HG02973 (cell line): ENCODE measurements around the gene CANX.
"Not testable (repeated sequence)": the region's sequence is repeated elsewhere in the genome, so short reads cannot be mapped to it uniquely, and the experiment has no call there.

ENCODE experiments used
- ATAC-seq: cut with Tn5 transposase; IDR thresholded peaks from one replicate; pipeline ENCODE4 v1.9.1; 2021; ENCODE audit warnings: moderate library complexity; ENCODE audit not compliant: unreplicated experiment

CANX gene, protein sequence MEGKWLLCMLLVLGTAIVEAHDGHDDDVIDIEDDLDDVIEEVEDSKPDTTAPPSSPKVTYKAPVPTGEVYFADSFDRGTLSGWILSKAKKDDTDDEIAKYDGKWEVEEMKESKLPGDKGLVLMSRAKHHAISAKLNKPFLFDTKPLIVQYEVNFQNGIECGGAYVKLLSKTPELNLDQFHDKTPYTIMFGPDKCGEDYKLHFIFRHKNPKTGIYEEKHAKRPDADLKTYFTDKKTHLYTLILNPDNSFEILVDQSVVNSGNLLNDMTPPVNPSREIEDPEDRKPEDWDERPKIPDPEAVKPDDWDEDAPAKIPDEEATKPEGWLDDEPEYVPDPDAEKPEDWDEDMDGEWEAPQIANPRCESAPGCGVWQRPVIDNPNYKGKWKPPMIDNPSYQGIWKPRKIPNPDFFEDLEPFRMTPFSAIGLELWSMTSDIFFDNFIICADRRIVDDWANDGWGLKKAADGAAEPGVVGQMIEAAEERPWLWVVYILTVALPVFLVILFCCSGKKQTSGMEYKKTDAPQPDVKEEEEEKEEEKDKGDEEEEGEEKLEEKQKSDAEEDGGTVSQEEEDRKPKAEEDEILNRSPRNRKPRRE

DNA sequence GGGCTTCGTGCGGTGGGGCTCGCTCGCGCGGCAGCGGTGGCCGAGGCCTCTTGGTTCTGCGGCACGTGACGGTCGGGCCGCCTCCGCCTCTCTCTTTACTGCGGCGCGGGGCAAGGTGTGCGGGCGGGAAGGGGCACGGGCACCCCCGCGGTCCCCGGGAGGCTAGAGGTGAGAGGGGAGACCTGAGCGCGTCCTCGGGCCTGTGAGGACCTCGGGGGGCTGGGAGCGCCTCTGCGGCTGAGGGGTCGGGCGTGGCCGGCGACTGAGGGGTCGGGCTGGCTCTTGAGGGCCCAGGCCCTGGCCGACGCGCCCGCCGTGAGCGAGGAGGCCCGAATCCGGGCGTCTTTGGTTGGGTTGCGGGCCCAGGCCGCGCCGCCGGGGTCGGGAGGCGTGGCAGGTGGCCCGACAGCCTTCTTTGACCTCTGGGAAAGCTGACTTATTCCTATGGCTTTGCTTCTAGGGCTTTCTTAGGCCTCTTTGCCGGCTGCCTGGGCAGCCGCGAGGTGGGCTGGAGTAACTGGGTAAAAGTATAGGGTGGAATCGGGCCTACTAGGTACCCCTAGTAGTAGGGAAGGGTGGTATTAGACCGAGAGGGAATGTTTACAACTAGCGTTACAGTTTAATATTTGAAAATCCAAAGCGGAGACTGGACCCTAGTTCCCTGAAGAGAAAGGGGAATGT, at the start of gene CANX:
CANX (plus strand) TSS at position 33 of the 681 bp plus-strand sequence. CDS start 6,715 bp downstream, outside the sequence.
- ATAC-seq: no peak

DNA sequence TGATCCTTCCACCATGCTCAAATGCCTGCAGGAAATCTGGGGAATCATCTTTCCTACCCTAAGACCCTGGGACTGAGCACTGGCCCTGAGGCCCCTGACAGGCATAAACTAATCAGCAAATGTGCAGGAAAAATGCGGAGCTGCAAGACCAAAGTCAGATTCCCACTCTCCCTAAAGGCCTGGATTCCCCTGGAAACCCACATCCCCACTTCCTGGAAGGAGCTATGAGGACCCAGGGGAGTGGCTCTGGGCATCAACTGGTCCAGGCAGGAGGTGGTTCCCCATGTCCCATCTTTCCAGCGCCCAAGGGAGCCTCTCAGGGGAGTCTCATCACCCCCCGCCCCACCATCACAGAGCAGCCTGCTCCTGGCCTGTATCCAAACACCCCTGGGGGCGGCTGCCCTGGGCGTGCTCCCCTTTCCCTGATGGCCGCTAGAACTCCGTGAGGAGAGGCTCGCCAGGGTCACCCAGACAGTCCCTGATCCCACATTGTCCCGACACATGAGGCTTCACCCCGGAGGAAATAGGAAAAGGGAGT, 49.5 kb upstream of the CANX start:
- not testable (repeated sequence) for ATAC-seq

DNA sequence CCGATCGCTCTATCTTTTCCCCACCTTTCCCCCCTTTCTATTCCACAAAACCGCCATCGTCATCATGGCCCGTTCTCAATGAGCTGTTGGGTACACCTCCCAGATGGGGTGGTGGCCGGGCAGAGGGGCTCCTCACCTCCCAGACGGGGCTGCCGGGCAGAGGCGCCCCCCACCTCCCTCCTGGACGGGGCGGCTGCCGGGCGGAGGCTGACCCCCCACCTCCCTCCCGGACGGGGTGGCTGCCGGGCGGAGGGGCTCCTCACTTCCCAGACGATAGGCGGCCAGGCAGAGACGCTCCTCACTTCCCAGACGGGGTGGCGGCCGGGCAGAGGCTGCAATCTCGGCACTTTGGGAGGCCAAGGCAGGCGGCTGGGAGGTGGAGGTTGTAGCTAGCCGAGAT, 48.5 kb upstream of the CANX start:
- ATAC-seq: not testable (repeated sequence)

DNA sequence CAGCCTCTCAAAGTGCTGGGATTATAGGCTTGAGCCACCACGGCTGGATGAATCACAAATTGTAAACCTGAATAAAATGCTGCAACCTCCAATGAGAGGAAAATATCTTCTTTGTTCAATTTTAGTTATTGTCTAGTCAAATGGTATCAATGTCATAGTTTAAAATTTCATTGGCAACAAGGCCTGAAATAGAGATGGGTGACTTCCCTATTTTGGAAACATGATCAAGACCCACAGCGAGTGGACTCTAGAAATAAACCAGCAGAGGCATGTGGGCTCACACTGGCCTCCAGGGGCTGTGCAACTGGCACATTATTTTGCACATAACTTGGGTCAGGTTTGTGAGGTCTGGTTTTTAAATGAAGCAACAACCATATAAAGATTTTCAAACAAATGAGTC, 45.6 kb upstream of the CANX start:
- ATAC-seq: not testable (repeated sequence)

DNA sequence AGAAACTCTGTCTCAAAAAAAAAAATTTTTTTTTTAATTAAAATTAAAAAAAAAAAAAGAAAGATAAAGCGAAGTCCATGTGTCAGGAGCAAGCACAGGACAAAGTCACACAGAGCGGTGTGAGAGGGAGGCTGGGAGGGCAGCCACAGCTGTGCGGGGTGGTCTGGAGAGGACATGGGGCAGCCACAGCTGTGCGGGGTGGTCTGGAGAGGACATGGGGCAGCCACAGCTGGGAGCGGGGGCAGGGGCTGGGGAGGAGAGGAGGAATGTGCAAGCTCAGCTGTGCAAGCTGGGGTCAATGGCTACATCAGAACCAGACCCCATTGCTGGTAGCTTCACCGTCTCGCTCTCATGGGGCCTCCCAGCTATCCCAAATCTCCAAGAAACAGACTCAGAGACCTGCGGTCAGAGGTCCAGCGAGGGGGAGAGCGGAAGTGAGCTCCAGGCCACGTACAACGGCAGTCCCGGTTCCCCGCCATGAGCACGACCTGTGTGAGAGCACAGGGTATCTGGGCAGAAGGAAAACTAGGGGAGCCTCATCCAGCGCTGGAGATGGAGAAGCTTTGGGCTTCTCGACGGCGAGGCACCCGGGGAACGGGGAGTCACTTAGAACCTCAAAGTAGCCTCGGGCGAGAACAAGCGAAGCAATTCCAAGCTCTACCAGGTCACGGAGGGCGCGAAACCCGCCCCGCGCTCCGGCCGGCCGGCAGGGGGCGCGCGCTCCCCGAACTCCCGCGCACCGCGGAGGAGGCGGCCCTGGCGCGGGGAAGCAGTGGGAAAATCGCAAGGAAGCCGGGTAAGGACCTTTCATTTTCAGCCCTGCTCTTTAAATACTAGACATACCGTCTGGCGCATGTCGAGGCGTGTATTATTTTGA, 41.2 kb upstream of the CANX start:
- ATAC-seq: peak; percentile 94

DNA sequence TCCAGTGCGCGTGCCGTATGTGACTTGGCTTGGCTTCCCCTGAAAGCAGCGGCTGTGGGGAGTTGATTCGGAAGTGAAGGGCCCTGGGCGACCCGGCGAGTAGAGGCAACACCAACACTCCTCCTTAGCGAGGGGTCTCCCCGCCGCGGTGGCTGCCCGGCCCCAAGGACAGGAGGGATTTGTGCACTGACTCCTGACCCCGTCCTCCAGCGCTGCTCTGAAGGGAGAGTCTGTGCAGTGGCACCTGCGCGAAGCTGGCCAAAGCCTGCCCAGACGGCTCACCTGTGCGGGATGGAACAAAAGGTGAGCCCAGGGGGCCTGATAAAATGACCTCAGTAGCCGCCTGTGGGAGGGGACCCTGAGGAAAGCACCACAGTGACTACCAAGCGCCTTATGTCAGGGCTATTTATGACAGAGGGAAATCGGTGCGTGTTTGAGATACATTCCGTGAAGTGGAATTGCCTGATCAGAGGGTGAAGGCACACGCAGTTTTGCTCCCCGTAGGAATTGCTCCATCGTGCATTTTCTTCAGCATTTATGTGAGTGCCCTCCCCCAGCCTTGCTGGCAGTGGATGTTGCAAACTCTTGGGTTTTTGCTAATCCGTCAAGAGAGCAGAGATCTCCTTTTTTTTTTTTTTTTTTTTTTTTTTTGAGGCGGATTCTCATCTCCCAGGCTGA, 40.4 kb upstream of the CANX start:
- ATAC-seq: peak; percentile 60

DNA sequence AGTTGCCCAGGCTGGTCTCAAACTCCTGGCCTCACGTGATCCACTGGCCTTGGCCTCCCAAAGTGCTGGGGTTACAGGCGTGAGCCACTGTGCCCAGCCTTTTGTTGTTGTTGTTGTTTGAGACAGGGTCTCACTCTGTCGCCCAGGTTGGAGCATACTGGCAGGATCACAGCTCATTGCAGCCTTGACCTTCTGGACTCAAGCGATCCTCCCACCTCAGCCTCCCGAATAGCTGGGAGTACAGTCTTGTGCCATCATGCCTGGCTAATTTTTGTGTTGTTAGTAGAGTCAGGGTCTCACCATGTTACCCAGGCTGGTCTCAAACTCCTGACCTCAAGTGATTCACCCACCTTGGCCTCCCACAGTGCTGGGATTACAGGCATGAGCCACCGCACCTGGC, 37.1 kb upstream of the CANX start:
- ATAC-seq: not testable (repeated sequence)

DNA sequence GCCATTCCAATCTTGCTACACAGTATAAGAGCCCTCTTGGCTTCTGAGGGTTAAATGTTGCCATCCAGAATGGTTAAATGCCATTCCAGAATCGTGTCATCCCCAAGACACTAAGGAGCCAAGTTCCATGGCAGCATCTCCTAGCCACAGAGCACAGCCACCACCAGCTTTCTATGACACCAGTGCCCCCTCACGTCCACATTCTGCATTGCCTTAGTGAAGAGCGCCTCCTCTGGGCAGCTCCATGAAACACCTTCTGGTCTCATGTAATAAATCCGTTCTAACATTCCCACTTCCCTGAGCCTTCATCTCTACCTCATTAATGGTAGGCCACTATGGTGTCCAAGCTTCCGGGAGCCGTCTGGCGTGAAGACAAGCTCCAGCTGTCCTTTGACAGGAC, 30.4 kb upstream of the CANX start:
- no peak for ATAC-seq

DNA sequence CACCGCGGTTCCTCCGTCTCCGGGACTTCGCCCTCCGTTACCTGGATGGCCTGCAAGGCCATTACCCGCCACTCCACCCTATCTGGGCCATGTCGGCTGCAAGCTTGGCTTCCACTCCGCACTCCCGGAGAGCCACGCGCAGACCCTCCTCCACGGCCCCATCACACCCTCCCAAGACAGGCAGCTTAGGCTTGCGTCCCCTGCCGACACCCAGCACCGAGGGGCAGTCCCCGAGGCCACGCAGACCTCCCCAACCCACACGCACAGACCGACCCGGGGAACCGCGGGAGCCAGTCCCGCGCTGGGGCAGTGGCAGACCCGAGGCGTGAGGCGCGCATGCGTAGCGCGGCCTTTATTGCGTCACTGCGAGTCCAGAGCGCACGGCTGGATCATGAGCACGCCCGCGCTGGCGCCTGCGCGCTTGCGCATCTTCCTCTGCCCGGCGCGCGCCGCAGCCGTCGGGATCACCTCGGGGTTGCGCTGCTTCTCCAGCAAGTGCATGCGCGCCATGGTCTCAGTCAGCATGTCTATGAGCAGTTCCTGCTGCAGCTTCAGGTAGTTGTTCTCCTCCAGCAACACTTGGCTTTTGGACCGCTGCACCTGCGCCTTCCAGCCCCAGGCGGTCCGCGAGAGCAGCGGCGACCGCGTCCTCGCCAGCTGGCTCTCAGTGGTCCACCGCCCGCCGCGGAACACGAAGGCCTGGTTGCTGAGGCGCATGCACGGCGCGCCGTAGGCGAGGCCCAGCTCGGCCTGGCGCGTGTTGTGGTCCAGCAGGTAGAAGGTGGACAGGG, 20.3 kb upstream of the CANX start:
- peak; percentile 80 for ATAC-seq

DNA sequence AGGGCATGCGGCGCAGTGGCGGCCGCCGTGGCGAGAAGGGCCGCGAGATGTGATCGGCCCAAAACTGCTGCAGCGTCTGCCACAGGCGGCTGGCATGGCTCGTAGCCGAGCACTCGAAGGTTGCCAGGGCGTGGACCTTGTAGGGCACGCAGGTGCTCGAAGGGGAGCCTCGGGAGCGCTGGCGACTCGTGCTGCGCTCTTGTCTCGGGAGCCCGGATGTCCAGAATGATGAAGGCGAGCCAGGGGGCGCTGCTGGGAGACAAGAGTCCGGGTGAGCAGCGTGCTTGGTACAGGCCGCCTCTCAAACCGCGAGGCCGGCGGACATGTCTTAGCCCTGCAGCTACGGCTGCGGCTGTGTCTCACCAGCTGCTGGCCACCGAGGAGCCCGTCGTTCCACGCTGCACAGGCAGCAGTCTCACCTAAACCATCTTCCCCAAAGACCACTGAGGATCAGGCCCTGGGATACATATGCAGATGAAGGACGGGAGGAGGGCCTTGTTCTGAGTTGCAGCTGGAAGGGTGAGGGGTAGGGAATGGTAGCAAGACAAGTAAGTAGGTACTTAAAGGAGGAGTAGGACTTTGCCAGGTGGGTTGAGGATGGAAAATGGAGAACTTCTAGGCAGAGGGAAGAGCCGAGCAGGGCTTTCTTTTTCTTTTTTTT, 19.6 kb upstream of the CANX start:
- ATAC-seq: peak; percentile 45

DNA sequence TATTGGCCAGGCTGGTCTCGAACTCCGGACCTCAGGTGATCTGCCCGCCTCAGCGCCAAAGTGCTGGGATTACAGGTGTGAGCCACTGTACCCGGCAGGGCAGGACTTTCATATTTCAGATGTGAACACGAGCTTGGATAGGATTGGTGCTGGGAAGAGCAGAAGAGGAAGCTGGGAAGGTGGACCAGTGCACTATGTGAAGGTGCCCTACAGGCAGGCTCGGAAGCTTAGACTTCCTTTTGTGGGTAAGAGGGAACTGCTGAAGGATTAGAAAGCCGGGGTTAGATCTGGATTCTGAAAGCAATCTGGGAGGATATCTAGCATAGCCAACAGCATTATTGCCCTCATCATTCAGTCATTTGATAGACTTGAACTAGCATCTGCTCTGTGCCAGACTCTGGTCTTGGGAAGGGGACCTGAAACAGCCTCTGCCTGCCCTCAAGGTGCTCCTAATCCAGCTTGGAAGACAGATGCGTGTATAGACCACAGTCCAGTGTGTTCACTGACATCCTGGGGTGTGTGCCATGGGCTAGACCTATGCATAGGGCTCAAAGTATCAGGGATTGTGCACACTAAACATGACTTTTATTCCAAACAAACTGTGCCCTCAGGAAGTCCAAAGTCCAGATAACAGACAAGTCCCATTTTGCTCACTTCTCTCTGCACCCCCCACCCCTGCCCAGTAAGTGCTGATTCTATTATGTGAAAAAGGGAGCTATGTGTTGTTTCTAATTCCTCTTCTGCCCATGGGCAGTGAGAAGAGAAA, 18.6 kb upstream of the CANX start:
- no peak for ATAC-seq

DNA sequence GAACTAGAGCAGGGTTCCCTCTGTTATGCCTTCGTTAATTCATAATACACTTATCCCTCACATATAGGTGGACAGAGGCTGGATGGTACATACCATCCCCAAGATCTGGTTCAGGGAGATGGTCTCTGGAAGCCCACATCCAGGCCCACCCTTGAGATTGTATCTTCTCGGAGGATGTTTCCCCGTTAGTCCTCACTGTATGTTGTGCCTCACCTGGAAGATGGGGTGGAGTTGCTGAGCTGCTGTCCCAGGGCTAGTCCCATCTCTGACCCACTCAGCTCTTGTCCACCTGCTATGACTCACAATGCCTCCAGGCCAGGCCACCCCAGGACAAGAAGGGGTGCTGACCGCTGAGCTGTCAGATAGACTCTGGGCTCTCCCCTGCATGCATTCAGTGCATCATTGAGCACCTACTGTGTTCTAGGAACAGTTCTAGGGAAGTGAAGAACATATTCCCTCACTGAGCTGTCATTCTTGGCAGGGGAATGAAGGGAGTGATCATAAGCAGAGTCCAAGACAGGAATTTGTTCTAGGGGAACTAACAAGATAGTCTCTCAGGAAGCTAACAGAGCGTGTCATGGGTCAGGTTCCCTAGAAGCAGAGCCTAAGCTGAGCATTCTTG, 17.9 kb upstream of the CANX start, which contains the start of gene CBY3:
CBY3 (minus strand) TSS at position 255 of the 622 bp plus-strand sequence; CDS start at position 139, 116 bp downstream.
- ATAC-seq: no peak

DNA sequence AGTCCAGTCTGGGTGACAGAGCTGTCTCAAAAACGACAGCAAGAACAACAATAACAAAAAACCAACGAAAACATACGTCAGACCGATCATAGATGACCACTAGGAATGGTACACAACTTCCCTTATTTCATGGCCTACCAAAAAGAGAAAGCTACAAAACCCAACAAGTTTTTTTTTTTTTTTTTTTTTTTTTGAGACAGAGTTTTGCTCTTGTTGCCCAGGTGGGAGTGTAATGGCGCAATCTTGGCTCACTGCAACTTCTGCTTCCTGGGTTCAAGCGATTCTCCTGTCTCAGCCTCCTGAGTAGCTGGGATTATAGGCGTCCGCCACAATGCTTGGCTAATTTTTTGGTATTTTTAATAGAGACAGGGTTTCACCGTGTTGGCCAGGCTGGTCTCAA, 9.6 kb upstream of the CANX start:
- ATAC-seq: not testable (repeated sequence)

DNA sequence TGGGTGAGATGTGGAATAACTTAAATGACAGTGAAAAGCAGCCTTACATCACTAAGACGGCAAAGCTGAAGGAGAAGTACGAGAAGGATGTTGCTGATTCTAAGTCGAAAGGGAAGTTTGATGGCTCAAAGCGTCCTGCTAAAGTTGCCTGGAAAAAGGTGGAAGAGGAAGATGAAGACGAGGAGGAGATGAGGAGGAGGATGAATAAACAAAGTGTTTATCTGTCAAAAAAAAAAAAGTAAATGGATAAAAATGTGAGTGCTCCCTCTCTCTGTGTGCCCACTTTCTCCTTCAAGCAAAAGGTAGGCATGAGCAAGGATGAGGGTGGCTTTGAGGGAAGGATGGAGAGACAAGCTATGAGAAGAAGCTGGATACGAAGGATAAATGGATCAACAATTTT, 4.2 kb upstream of the CANX start:
- ATAC-seq: no peak

DNA sequence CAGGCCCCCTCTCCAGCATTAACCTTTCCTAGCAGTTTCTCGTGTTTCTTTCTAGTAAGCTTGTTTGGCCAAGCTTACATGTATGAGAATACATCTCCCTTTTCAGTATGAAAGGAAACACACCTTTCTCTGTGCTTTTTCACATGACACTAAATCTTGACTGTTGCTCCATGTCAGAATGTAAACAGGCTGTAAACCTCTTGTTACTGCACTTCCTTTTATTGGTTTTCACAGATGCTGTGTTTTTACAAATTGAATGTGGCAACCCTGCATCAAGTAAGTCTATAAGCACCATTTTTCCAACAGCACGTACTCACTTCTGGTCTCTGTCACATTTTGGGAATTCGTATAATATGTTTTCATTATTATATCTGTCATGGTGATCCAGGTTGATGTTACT, 2.2 kb upstream of the CANX start:
- ATAC-seq: no peak

DNA sequence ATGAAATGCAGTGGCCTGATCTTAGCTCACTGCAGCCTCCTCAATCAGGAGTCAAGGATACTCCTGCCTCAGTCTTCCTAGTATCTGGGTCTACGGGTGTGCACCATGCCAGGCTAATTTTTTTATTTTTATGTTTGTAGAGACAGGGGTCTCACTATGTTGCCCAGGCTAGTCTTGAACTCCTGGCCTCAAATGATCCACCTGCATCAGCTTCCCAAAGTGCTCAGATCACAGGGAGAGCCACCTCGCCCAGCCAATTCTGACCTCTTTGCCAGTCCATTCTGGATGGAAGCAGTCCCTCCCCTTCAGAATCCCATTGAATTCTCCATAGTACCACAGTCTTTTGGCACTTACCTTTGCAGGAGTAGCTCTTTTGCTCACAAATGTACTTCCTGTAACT, 1.7 kb upstream of the CANX start:
- no peak for ATAC-seq

DNA sequence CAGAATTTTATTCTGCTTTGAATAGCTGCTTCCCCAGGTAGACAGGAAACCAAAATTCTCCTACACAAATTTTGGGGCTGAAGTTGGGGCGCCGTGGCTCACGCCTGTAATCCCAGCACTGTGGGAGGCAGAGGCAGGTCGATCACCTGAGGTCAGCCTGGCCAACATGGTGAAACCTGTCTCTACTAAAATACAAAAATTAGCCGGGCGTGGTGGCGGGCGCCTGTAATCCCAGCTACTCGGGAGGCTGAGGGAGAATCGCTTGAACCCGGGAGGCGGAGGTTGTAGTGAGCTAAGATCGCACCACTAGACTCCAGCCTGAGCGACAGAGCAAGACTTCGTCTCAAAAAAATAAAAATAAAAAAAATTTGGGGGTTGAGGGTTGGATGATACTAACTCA, 1.2 kb upstream of the CANX start:
- ATAC-seq: not testable (repeated sequence)
